ENCODE data around the gene KRTAP10-9.

- no peak for TF ChIP-seq POLR2AphosphoS5 (IDR thresholded peaks at IDR 0.05; ENCODE audit: low read depth, low read length)
- TF ChIP-seq TAF1 (IDR thresholded peaks at IDR 0.05; ENCODE audit: borderline replicate concordance, insufficient read depth, low read length): no peak
- TF ChIP-seq SIN3A (IDR thresholded peaks at IDR 0.05; ENCODE audit: borderline replicate concordance, insufficient read depth, low read length): no peak
Observed at GRCh38 chr21:44618504-44618903, 8.4 kb upstream of the KRTAP10-9 start.
